AG04450 (cell line): ENCODE data around the gene PATL2. TPM values are rescaled to one million over a fixed set of nuclear protein-coding genes. Genes with fewer than 3 reads are reported as not detected.
A peak's percentile ranks its signal among the peaks of the same experiment; 100 is the strongest.
"Not testable (repeated sequence)": the region's sequence is repeated elsewhere in the genome, so short reads cannot be mapped to it uniquely, and the experiment has no call there.

Experiments used
- CTCF ChIA-PET: fragments of 300-600, 350-600 bp; formaldehyde crosslinking; extraction: SDS; loops from one replicate; lab custom pipeline; 2022; ENCODE audit warnings: antibody characterized with exemption, inconsistent platforms; lab: Charles Lee
- POLR2A ChIA-PET: fragments of 350-600 bp; formaldehyde crosslinking; extraction: SDS; loops from one replicate; lab custom pipeline; 2021; ENCODE audit warnings: antibody characterized with exemption, inconsistent platforms; lab: Yijun Ruan, JAX
- DNase-seq: peaks from one replicate; pipeline ENCODE4 v3.0.0-alpha.2; 2011; ENCODE audit warnings: low read depth, low spot score
- H3K27ac ChIP-seq: one replicate; pipeline ENCODE4 v1.5.1; 2012; ENCODE audit warnings: low read depth, low read length, control low read depth
- H3K27me3 ChIP-seq: one replicate; pipeline ENCODE4 v1.6.0; 2012; ENCODE audit warnings: low read length; ENCODE audit not compliant: control insufficient read depth, insufficient read depth
- H3K4me3 ChIP-seq: 2 replicates; pipeline ENCODE4 v1.5.1; 2011; ENCODE audit warnings: mild to moderate bottlenecking, low read depth, low read length, control low read depth
- H3K9me3 ChIP-seq: 2 replicates; pipeline ENCODE4 v1.5.1; 2012; ENCODE audit warnings: low read length; ENCODE audit not compliant: control insufficient read depth, insufficient read depth
- polyA minus RNA-seq: library from RNA; depleted of rRNA, polyadenylated mRNA; stranded (reverse); fragments of >200 nt; gene quantifications from 2 replicates; pipeline ENCODE4 v1.2.3, GENCODE V29; 2011; rRNA and poly(A)+ RNA removed
- polyA plus RNA-seq: library from polyadenylated mRNA; depleted of rRNA; stranded (reverse); fragments of >200 nt; gene quantifications from 2 replicates; pipeline ENCODE4 v1.2.3, GENCODE V29; 2011; rRNA removed
- TF ChIP-seq, protein P1 (sequence below): IDR thresholded peaks from 2 replicates; pipeline ENCODE4 v1.5.1; 2011; ENCODE audit warnings: low read depth, low read length, control low read depth, inconsistent platforms

PATL2 gene
- polyA plus RNA-seq (0.17 and 0.50 TPM in 2 replicates), polyA minus RNA-seq (0.26 and 0.28 TPM in 2 replicates)

DNA sequence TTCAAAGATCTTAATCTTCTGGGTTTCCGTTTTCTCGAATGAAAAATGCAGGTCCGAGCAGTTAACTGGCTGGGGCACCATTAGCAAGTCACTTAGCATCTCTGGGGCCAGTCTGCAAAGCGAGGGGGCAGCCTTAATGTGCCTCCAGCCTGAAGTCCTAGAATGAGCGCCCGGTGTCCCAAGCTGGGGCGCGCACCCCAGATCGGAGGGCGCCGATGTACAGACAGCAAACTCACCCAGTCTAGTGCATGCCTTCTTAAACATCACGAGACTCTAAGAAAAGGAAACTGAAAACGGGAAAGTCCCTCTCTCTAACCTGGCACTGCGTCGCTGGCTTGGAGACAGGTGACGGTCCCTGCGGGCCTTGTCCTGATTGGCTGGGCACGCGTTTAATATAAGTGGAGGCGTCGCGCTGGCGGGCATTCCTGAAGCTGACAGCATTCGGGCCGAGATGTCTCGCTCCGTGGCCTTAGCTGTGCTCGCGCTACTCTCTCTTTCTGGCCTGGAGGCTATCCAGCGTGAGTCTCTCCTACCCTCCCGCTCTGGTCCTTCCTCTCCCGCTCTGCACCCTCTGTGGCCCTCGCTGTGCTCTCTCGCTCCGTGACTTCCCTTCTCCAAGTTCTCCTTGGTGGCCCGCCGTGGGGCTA lies at the start of gene PATL2, which contains the start of gene B2M:
PATL2 (minus strand) TSS at position 228 of the 647 bp plus-strand sequence. CDS start 34,833 bp downstream, outside the sequence.
B2M (plus strand) TSS at position 422 of the 647 bp plus-strand sequence; CDS start at position 452, 30 bp downstream.
- no peaks in the 10 kb centered on the region for H3K27me3 ChIP-seq
- POLR2A ChIA-PET = interaction anchor here (0.6 to 5.0 kb wide), 8 partner anchors 10 to 48 kb away, joined by 3 to 67 read pairs (median 4); partner anchors contain the start of genes SPG11 and TRIM69

DNA sequence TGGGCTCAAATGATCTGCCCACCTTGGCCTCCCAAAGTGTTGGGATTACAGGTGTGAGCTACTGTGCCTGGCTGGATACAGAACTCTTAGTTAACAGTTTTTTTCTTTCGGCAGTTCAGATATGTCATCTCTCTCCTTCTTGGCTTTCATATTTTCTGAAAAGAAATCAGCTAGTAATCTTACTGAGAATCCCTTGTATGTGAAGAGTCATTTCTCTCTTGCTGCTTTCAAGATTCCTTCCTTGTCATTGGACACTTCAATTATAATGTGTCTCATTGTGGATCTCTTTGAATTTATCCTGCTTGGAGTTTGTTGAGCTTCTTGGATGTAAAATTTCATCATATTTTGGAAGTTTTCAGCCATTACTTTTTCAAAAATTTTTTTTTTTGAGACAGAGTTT lies 42.2 kb upstream of the PATL2 start:
- TF ChIP-seq, protein P1, sequence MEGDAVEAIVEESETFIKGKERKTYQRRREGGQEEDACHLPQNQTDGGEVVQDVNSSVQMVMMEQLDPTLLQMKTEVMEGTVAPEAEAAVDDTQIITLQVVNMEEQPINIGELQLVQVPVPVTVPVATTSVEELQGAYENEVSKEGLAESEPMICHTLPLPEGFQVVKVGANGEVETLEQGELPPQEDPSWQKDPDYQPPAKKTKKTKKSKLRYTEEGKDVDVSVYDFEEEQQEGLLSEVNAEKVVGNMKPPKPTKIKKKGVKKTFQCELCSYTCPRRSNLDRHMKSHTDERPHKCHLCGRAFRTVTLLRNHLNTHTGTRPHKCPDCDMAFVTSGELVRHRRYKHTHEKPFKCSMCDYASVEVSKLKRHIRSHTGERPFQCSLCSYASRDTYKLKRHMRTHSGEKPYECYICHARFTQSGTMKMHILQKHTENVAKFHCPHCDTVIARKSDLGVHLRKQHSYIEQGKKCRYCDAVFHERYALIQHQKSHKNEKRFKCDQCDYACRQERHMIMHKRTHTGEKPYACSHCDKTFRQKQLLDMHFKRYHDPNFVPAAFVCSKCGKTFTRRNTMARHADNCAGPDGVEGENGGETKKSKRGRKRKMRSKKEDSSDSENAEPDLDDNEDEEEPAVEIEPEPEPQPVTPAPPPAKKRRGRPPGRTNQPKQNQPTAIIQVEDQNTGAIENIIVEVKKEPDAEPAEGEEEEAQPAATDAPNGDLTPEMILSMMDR = no peak
- Histone ChIP-seq H3K27me3 (peaks cover 13% of the 10 kb centered on the region), H3K9me3 (no peaks in the 10 kb centered on the region), H3K4me3 (no peak overlapping the region), H3K27ac (no peak overlapping the region)
- POLR2A ChIA-PET = no interaction called here
- CTCF ChIA-PET = interaction anchor here (1.0 to 1.5 kb wide), 2 partner anchors 15 to 16 kb away, joined by 3 to 4 read pairs; no protein-coding TSS in a partner anchor
- DNase-seq = no peak

More for the DNA sequence above, at the start of gene PATL2, which contains the start of gene B2M:
- TF ChIP-seq, protein P1 = no peak
- DNase-seq = peak; percentile 91
- H3K9me3 ChIP-seq = no peaks in the 10 kb centered on the region; the same call in 1 of the 2 replicates
- CTCF ChIA-PET = interaction anchor here (0.6 to 4.3 kb wide), 7 partner anchors 12 to 49 kb away, joined by 3 to 54 read pairs (median 4); partner anchors contain the start of gene SPG11
- peak within 1 kb of the TSS; percentile 96 for H3K4me3 ChIP-seq
- peak within 1 kb of the TSS; percentile 93 for H3K27ac ChIP-seq

DNA sequence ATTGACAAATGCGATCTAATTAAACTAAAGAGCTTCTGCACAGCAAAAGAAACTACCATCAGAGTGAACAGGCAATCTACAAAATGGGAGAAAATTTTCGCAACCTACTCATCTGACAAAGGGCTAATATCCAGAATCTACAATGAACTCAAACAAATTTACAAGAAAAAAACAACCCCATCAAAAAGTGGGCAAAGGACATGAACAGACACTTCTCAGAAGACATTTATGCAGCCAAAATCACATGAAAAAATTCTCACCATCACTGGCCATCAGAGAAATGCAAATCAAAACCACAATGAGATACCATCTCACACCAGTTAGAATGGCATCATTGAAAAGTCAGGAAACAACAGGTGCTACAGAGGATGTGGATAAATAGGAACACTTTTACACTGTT lies 32.3 kb upstream of the PATL2 start:
- CTCF ChIA-PET = not testable (repeated sequence)

DNA sequence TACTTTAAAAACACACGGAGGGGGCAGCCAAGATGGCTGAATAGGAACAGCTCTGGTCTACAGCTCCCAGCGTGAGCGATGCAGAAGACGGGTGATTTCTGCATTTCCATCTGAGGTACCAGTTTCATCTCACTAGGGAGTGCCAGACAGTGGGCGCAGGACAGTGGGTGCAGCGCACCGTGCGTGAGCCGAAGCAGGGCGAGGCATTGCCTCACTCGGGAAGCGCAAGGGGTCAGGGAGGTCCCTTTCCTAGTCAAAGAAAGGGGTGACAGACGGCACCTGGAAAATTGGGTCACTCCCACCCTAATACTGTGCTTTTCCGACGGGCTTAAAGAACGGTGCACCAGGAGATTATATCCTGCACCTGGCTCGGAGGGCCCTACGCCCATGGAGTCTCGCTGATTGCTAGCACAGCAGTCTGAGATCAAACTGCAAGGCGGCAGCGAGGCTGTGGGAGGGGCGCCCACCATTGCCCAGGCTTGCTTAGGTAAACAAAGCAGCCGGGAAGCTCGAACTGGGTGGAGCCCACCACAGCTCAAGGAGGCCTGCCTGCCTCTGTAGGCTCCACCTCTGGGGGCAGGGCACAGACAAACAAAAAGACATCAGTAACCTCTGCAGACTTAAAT lies 28.2 kb upstream of the PATL2 start:
- POLR2A ChIA-PET, H3K9me3 ChIP-seq, H3K4me3 ChIP-seq, H3K27ac ChIP-seq, H3K27me3 ChIP-seq, DNase-seq: not testable (repeated sequence)
- CTCF ChIA-PET = interaction anchor here (0.6 to 6.5 kb wide), 37 partner anchors 9 to 299 kb away, joined by 3 to 180 read pairs (median 5); partner anchors contain the start of genes B2M and SPG11

More for the DNA sequence above, 32.3 kb upstream of the PATL2 start:
- H3K27ac ChIP-seq, H3K9me3 ChIP-seq, DNase-seq, POLR2A ChIA-PET, H3K27me3 ChIP-seq, H3K4me3 ChIP-seq: not testable (repeated sequence)

DNA sequence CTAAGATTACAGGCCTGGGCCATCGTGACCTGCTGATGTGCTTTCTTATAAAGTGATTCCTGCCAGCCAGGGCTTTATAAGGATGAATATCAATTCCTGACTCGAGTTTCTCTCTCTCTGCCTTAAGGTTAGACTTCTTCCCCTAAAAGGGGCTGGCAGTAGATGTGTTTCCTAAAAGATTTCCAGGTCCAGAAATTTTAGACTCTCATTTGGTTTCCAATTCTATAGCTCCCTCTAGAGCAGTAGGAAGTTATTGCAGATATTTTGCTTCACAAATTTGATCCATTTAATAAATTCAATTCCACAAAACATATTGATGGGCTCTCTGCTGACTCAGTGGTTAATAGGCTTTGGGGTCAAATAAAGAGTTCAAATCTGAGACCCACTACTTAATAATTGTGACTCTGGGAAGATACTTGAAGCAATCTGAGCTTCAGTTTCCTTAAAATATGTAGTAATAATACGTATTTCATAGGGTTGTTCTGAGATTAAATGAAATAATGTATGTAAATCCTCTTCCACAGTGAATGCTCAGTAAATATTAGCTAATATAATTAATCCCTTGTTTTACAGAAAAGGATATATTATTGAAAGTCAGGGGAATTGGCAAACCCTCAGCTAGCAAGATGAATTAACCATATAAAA lies 27.3 kb upstream of the PATL2 start:
- H3K27ac ChIP-seq = no peak overlapping the region
- POLR2A ChIA-PET = interaction anchor here (0.9 to 4.0 kb wide), 2 partner anchors 23 to 26 kb away, joined by 8 to 35 read pairs; partner anchors contain the start of genes B2M and PATL2

More for the DNA sequence above, 27.3 kb upstream of the PATL2 start:
- DNase-seq = peak; percentile 39
- no peaks in the 10 kb centered on the region for H3K27me3 ChIP-seq
- TF ChIP-seq, protein P1 = peak; percentile 80
- no peaks in the 10 kb centered on the region for H3K9me3 ChIP-seq
- CTCF ChIA-PET = interaction anchor here (0.6 to 6.5 kb wide), 48 partner anchors 8 to 379 kb away, joined by 3 to 180 read pairs (median 4); partner anchors contain the start of genes B2M and SPG11
- no peak overlapping the region for H3K4me3 ChIP-seq
